PFSK-1 (cell line): ENCODE measurements around the gene ARPC1B.

Experiments
- POLR2AphosphoS5 ChIP-seq: IDR thresholded peaks from 2 replicates; pipeline ENCODE4 v1.6.1; 2012; ENCODE audit warnings: low read depth, mild to moderate bottlenecking, control low read depth, low read length, moderate library complexity
- REST ChIP-seq, 2 experiments: IDR thresholded peaks; 2 replicates each; pipeline versions ENCODE4 v1.6.1 to v1.8.0; 2011 to 2012; ENCODE audit warnings: low read depth in 2 of 2, low read length in 2 of 2, control low read depth in 1 of 2, inconsistent platforms in 1 of 2, mild to moderate bottlenecking in 1 of 2, moderate library complexity in 1 of 2; ENCODE audit not compliant: insufficient read depth in 1 of 2
- SIN3A ChIP-seq: IDR thresholded peaks from 2 replicates; pipeline ENCODE4 v1.6.1; 2012; ENCODE audit warnings: mild to moderate bottlenecking, low read length, moderate library complexity, borderline replicate concordance; ENCODE audit not compliant: insufficient read depth
- TAF1 ChIP-seq: IDR thresholded peaks from 2 replicates; pipeline ENCODE4 v1.6.1; 2012; ENCODE audit warnings: low read length, control low read depth, borderline replicate concordance; ENCODE audit not compliant: insufficient read depth

DNA sequence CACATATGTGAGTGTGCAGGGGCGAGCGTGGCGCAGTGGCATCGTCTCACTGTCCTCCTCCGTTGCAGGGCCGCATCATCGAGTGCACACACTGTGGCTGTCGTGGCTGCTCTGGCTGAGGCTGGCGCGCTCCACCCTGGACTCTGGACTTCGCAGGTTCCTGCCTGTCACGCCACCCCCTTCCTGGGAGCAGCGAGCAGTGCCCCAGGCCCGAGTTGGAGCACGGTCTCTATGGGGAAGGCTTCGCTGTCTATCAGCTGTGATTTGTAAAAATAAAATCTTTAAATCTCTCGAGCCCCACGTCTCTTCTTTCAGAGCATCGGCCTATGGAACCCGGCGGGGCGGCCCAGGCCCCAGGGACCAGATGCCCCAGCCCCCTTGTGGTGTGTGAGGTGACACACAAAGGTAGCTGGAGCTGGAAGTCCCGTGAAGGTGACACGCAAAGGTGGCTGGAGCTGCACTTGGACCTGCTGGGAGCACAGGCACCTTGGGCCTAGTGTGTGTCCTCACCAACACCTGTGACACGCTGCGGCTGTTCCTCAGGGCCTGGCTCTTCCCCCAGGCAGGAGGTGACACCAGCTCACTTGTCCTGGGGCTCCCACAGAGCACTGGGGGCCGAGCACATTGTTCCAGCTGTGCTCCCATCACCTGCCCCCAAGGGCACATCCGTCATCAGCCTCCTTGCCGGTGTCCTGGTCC lies 44.9 kb downstream of the ARPC1B start:
- TF ChIP-seq POLR2AphosphoS5, result no peak
- no peak for TF ChIP-seq REST (IDR thresholded peaks at IDR 0.05; ENCODE audit: insufficient read depth in 1 of 2, low read depth in 2 of 2, low read length in 2 of 2)
- TF ChIP-seq SIN3A, result no peak
- no peak for TF ChIP-seq TAF1
